Measurements from ENCODE around the gene NME7. TPM values are rescaled to one million over a fixed set of nuclear protein-coding genes. Genes with fewer than 3 reads are reported as not detected.

The NME7 gene
- total RNA-seq: 28.3 and 48.7 TPM in 2 replicates

GRCh38 chr1:169367686-169368405, at the start of gene NME7, which contains the start of gene BLZF1:
NME7 (minus strand) TSS chr1:169367797; CDS start chr1:169367710, 87 bp downstream.
BLZF1 (plus strand) TSS chr1:169368195; CDS start chr1:169369523, 1,328 bp downstream.

GRCh38 chr1:169106095-169106920, 261.3 kb downstream of the NME7 start, which contains the start of gene ATP1B1:
ATP1B1 (plus strand) TSS chr1:169106690; CDS start chr1:169106830, 140 bp downstream.

Other genes with a start within 250 kb of the NME7 start
- gene BLZF1, start 398 bp upstream of the NME7 start, total RNA-seq: 28.7 and 33.7 TPM in 2 replicates
- 0.86 and 1.1 TPM in 2 replicates for gene CCDC181, start 59.7 kb upstream of the NME7 start, total RNA-seq
- gene SLC19A2, start 118.1 kb upstream of the NME7 start, total RNA-seq: 6.6 and 6.9 TPM in 2 replicates
- gene F5, start 218.7 kb upstream of the NME7 start, total RNA-seq: not detected in 2 replicates

All from myometrial cell (primary cell).